ENCODE measurements around the gene RBPJ.
"Not testable (repeated sequence)": the region's sequence is repeated elsewhere in the genome, so short reads cannot be mapped to it uniquely, and the experiment has no call there.

Gene RBPJ

DNA sequence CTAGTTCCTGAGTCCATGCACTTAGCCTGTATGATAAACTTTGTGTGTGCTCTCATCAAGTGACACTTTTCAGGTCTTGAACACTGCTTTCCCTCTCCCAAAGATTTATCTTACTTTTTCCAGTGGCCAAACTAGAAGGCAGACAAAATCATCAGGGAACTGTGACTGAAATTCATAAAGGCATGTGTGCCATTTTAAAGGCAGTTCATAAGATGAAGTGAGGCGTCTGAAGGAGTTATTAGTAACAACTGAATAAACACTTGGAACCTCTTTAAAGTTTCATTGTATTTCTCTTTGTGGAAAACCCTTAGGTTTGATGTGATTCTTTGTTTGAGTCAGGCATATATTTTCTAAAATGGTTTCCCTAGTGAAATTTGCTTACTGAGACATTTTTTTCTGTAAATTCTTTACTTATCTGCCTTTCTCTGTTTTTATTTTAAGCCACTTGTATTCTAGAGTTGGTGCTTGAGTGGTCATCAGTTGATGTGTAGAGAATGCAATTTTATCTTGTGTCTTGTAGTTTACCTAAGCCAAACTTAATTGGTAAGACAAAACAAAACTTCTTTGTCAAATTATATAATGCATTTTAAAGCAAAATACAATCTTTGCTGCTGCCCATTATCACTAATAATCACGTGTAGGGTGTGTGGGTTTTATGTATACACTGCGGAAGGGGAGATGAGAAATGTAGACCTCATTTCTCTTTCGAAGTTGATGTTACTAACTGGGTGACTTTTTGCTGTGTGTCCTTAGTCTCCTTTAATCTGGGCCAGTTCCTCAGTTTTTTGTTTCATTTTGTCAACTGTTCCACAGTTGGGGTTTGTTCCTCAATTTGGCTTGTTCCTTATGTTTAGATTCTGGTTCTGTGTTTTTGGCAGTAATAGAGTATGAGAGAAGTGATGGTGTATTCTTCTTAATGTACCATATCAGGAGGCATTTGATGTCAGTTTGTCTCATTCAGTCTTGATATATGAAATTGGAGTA is 56.8 kb downstream of the RBPJ start:
- no peak for DNase-seq

DNA sequence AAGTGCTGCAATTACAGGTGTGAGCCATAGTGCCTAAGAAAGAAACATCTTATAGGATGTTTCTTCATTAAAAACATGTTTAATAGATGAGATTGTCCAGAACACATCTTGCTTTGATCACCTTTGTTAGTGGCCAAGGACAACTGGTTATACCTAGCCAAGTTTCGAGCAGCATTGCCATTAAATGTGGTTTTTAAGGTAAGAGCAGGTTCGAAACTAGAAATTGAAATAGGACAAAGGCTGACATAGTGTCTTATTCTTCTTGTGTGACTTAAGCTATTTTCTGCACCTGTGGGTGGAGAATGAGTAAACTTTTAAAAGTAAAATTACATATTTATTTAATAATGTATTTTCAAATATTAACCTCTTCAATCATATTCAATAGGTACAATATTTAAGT is 59.0 kb downstream of the RBPJ start:
- DNase-seq = no peak

GRCh38 chr4:26380740-26381139 is 59.9 kb downstream of the RBPJ start:
- no peak for DNase-seq

DNA sequence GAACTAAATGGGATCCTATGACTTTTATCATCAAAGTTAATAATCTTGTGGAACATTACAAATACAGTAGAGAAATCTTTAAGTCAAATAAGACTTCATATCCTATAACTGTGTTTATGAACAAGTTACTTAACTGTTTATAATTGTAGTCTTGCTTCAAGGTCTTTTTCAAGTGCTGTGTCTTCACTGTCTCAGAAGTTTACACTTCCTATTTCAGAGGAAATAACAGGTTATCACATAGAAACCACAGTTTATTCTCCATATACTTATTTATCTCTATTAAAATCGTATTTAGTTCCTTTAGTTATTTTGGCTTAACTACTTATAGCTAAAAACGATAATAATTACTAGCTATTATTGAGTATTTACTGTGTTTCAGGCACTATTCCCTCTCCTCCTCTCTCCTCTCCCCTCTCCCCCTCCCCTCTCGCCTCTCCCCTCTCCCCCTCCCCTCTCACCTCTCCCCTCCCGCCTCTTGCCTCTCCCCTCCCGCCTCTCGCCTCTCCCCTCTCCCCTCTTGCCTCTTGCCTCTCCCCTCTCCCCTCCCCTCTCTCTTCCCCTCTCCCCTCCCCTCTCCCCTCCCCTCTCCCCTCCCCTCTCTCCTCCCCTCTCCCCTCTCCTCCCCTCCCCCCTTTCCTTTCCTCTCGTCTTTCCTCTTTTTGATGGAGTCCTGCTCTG is 63.7 kb downstream of the RBPJ start:
- no peak for DNase-seq

DNA sequence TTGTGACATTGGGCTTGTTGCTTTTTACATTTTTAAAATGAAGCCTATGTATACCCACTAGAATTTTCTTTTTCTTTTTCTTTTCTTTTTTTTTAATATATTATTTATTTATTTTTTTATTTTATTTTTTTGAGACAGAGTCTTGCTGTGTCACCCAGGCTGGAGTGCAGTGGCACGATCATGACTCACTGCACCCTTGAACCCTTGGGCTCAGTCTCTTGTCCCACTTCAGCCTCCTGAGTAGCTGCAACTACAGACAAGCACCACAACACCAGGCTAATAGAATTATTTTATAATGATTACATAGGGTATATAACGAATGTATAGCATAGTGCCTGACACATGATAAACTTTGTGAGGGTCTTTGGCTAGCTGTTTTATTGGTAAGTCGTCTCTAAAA is 64.9 kb downstream of the RBPJ start:
- DNase-seq = no peak

GRCh38 chr4:26386386-26386785 is 65.6 kb downstream of the RBPJ start:
- DNase-seq = no peak

DNA sequence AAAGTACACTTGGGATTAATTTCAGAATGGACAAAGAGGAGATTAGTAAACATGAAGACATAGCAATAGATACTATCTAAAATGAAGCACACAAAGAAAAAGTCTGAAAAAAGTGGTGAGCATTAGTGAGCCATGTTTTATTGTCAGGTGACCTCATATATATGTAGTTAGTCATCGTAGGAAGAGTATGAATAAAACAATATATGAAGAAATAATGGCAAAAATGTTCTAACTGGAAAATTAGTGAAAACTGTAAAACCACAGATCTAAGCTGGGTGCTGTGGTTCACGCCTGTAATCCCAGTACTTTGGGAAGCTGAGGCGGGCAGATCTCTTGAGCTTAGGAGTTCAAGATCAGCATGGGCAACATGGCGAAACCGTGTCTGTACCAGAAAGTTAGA is 67.9 kb downstream of the RBPJ start:
- no peak for DNase-seq

GRCh38 chr4:26397086-26397485 is 76.3 kb downstream of the RBPJ start:
- no peak for DNase-seq

- DNase-seq = no peak
These were observed 79.3 kb downstream of the RBPJ start for GRCh38 chr4:26400132-26400531.

GRCh38 chr4:26402017-26402416 is 81.2 kb downstream of the RBPJ start:
- DNase-seq = not testable (repeated sequence)

DNA sequence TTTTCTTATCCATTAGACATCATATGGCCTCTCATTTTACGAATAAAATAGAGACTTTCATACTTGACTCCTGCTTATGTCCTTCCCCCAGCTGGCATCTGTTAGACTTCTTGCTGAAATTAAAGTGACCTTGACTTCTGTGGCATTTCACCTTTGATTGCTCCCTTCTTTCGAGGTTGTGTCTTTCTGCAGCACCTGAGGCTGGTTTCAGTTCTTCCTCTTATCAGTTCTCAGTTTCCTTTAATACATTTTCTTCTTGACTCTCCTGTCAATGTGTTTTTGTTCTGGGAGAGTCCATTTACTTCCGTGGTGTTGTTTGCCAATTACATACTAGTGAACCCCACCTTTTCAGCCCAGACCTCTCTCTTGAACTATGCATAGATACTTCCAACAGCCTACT is 81.6 kb downstream of the RBPJ start:
- DNase-seq = no peak

GRCh38 chr4:26404743-26405206 is 84.0 kb downstream of the RBPJ start:
- no peak for DNase-seq

GRCh38 chr4:26406346-26406975 is 85.6 kb downstream of the RBPJ start:
- DNase-seq = no peak

- DNase-seq = no peak
These were observed 86.7 kb downstream of the RBPJ start for GRCh38 chr4:26407476-26407875.

- no peak for DNase-seq
These were observed 89.8 kb downstream of the RBPJ start for GRCh38 chr4:26410385-26411293.

GRCh38 chr4:26412381-26413372 is 91.9 kb downstream of the RBPJ start:
- DNase-seq = no peak

GRCh38 chr4:26413582-26413981 is 92.8 kb downstream of the RBPJ start:
- no peak for DNase-seq

GRCh38 chr4:26418107-26418506 is 97.3 kb downstream of the RBPJ start:
- DNase-seq = no peak

DNA sequence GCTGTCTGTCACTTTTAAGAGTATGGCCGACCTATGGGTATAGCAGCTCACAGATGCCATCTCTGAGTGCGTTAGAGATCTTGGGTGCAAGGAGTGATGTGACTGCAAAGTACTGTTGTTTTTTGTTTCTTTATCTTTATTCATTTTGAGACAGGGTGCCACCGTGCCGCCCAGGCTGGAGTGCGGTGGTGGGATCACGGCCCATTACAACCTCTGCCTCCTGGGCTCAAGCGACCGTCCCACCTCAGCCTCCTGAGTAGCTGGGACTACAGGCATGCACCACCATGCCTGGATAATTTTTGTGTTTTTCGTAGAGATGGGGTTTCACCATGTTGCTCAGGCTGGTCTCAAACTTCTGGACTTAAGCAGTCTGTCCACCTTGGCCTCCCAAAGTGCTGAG is 98.0 kb downstream of the RBPJ start:
- no peak for DNase-seq

DNA sequence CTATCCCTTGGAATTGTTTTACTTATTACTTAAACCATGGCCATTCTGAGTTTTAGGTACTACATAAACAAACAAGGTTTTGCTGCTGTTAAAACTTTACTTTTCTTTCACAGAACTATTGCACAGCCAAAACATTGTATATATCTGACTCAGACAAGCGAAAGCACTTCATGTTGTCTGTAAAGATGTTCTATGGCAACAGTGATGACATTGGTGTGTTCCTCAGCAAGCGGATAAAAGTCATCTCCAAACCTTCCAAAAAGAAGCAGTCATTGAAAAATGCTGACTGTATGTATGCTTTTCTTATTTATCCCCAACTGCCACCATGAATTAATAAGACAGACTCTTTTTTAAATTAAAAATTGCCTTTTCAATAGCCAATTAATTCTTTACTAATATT is 99.6 kb downstream of the RBPJ start:
- no peak for DNase-seq

DNA sequence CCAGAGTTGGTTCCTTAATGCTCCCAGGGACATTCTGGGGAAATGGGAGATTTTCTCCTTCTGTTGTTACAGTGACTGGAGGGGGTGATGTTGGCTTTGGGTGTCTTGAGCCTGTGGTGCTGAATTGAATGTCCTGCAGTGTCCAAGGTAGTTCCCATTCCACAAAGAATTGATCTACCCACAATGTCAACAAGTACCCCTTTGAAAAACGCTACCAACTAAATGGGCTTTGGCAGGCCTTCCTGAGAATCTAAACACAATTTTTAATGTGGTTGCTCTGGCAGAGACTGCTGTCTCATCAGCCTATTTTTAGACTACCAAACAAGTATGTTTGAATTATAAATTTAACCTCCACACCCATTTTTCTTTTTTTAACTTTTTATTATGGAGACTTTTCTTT is 100.1 kb downstream of the RBPJ start:
- no peak for DNase-seq
